ENCODE data around the gene SMIM29. TPM values are rescaled to one million over a fixed set of nuclear protein-coding genes. Genes with fewer than 3 reads are reported as not detected.
A peak's percentile ranks its signal among the peaks of the same experiment; 100 is the strongest.

Gene SMIM29
- polyA plus RNA-seq, 1 donor = 10.1 TPM

- no peak for DNase-seq
- Histone ChIP-seq H3K4me1 (ENCODE audit: control insufficient read depth, insufficient read depth, low read length) (peaks cover 10% of the 10 kb centered on the region), H3K4me3 (ENCODE audit: low read length) (no peak overlapping the region), H3K9me3 (ENCODE audit: control insufficient read depth, low read depth, low read length) (no peaks in the 10 kb centered on the region), H3K27ac (ENCODE audit: low read length) (no peak overlapping the region), H3K36me3 (ENCODE audit: control insufficient read depth, insufficient read depth, low read length) (no peaks in the 10 kb centered on the region), H3K27me3 (ENCODE audit: control insufficient read depth, insufficient read depth, low read length) (no peaks in the 10 kb centered on the region)
- WGBS (ENCODE audit: insufficient coverage, low lambda C conversion rate) = no CpG with 5 or more reads among the region's 15 CpGs
Observed at GRCh38 chr6:34226731-34227586, 21.8 kb downstream of the SMIM29 start.

GRCh38 chr6:34226066-34226465, 22.7 kb downstream of the SMIM29 start:
- Histone ChIP-seq H3K4me1 (ENCODE audit: control insufficient read depth, insufficient read depth, low read length) (peaks cover 10% of the 10 kb centered on the region), H3K27me3 (ENCODE audit: control insufficient read depth, insufficient read depth, low read length) (no peaks in the 10 kb centered on the region), H3K27ac (ENCODE audit: low read length) (no peak overlapping the region), H3K36me3 (ENCODE audit: control insufficient read depth, insufficient read depth, low read length) (no peaks in the 10 kb centered on the region), H3K9me3 (ENCODE audit: control insufficient read depth, low read depth, low read length) (no peaks in the 10 kb centered on the region), H3K4me3 (ENCODE audit: low read length) (no peak overlapping the region)
- WGBS (ENCODE audit: insufficient coverage, low lambda C conversion rate) = 100% methylated on average over 1 of the region's 7 CpGs
- DNase-seq = no peak

- peaks cover 10% of the 10 kb centered on the region for H3K4me1 ChIP-seq (ENCODE audit: control insufficient read depth, insufficient read depth, low read length)
- H3K9me3 ChIP-seq (ENCODE audit: control insufficient read depth, low read depth, low read length) = no peaks in the 10 kb centered on the region
- H3K27me3 ChIP-seq (ENCODE audit: control insufficient read depth, insufficient read depth, low read length) = no peaks in the 10 kb centered on the region
- no peak for DNase-seq
- no peak overlapping the region for H3K27ac ChIP-seq (ENCODE audit: low read length)
- WGBS (ENCODE audit: insufficient coverage, low lambda C conversion rate) = no CpG with 5 or more reads among the region's 5 CpGs
- no peaks in the 10 kb centered on the region for H3K36me3 ChIP-seq (ENCODE audit: control insufficient read depth, insufficient read depth, low read length)
- no peak overlapping the region for H3K4me3 ChIP-seq (ENCODE audit: low read length)
Observed at GRCh38 chr6:34225551-34225950, 23.3 kb downstream of the SMIM29 start.

- H3K36me3 ChIP-seq (ENCODE audit: control insufficient read depth, insufficient read depth, low read length) = no peaks in the 10 kb centered on the region
- peak; percentile 92 to 96 for DNase-seq
- H3K27ac ChIP-seq (ENCODE audit: low read length) = peak overlapping the region; percentile 74
- peak overlapping the region; percentile 52 for H3K4me3 ChIP-seq (ENCODE audit: low read length)
- WGBS (ENCODE audit: insufficient coverage, low lambda C conversion rate) = 52% methylated on average over 2 of the region's 55 CpGs
- H3K9me3 ChIP-seq (ENCODE audit: control insufficient read depth, low read depth, low read length) = no peaks in the 10 kb centered on the region
- H3K4me1 ChIP-seq (ENCODE audit: control insufficient read depth, insufficient read depth, low read length) = peaks cover 10% of the 10 kb centered on the region
- H3K27me3 ChIP-seq (ENCODE audit: control insufficient read depth, insufficient read depth, low read length) = no peaks in the 10 kb centered on the region
Observed at GRCh38 chr6:34223956-34224940, 24.6 kb downstream of the SMIM29 start.

- Histone ChIP-seq H3K9me3 (ENCODE audit: control insufficient read depth, low read depth, low read length) (no peaks in the 10 kb centered on the region), H3K27me3 (ENCODE audit: control insufficient read depth, insufficient read depth, low read length) (no peaks in the 10 kb centered on the region), H3K36me3 (ENCODE audit: control insufficient read depth, insufficient read depth, low read length) (no peaks in the 10 kb centered on the region), H3K4me1 (ENCODE audit: control insufficient read depth, insufficient read depth, low read length) (peaks cover 10% of the 10 kb centered on the region), H3K27ac (ENCODE audit: low read length) (peak overlapping the region; percentile 58), H3K4me3 (ENCODE audit: low read length) (peak overlapping the region; percentile 40)
- 0% methylated on average over 1 of the region's 16 CpGs for WGBS (ENCODE audit: insufficient coverage, low lambda C conversion rate)
- no peak for DNase-seq
Observed at GRCh38 chr6:34223381-34223955, 25.3 kb downstream of the SMIM29 start.

GRCh38 chr6:34218691-34219090, 30.1 kb downstream of the SMIM29 start:
- no peaks in the 10 kb centered on the region for H3K9me3 ChIP-seq (ENCODE audit: control insufficient read depth, low read depth, low read length)
- H3K4me1 ChIP-seq (ENCODE audit: control insufficient read depth, insufficient read depth, low read length) = peaks cover 5% of the 10 kb centered on the region
- H3K27me3 ChIP-seq (ENCODE audit: control insufficient read depth, insufficient read depth, low read length) = no peaks in the 10 kb centered on the region
- no peaks in the 10 kb centered on the region for H3K36me3 ChIP-seq (ENCODE audit: control insufficient read depth, insufficient read depth, low read length)
- no peak for DNase-seq
- no peak overlapping the region for H3K4me3 ChIP-seq (ENCODE audit: low read length)
- H3K27ac ChIP-seq (ENCODE audit: low read length) = no peak overlapping the region
- 63% methylated on average over 2 of the region's 2 CpGs for WGBS (ENCODE audit: insufficient coverage, low lambda C conversion rate)

- Histone ChIP-seq H3K4me3 (ENCODE audit: low read length) (no peak overlapping the region), H3K9me3 (ENCODE audit: control insufficient read depth, low read depth, low read length) (no peaks in the 10 kb centered on the region), H3K4me1 (ENCODE audit: control insufficient read depth, insufficient read depth, low read length) (no peaks in the 10 kb centered on the region), H3K36me3 (ENCODE audit: control insufficient read depth, insufficient read depth, low read length) (no peaks in the 10 kb centered on the region), H3K27me3 (ENCODE audit: control insufficient read depth, insufficient read depth, low read length) (no peaks in the 10 kb centered on the region), H3K27ac (ENCODE audit: low read length) (no peak overlapping the region)
- WGBS (ENCODE audit: insufficient coverage, low lambda C conversion rate) = no CpG with 5 or more reads among the region's 4 CpGs
- DNase-seq = no peak
Observed at GRCh38 chr6:34213772-34214171, 35.0 kb downstream of the SMIM29 start.

- no CpG with 5 or more reads among the region's 4 CpGs for WGBS (ENCODE audit: insufficient coverage, low lambda C conversion rate)
- no peaks in the 10 kb centered on the region for H3K36me3 ChIP-seq (ENCODE audit: control insufficient read depth, insufficient read depth, low read length)
- H3K4me3 ChIP-seq (ENCODE audit: low read length) = no peak overlapping the region
Observed at GRCh38 chr6:34207695-34208443, 40.9 kb downstream of the SMIM29 start.

GRCh38 chr6:34206726-34207125, 42.1 kb downstream of the SMIM29 start:
- no CpG with 5 or more reads among the region's 7 CpGs for WGBS (ENCODE audit: insufficient coverage, low lambda C conversion rate)
- Histone ChIP-seq H3K4me3 (ENCODE audit: low read length) (no peak overlapping the region), H3K36me3 (ENCODE audit: control insufficient read depth, insufficient read depth, low read length) (no peaks in the 10 kb centered on the region), H3K4me1 (ENCODE audit: control insufficient read depth, insufficient read depth, low read length) (no peaks in the 10 kb centered on the region), H3K27ac (ENCODE audit: low read length) (no peak overlapping the region), H3K9me3 (ENCODE audit: control insufficient read depth, low read depth, low read length) (no peaks in the 10 kb centered on the region), H3K27me3 (ENCODE audit: control insufficient read depth, insufficient read depth, low read length) (no peaks in the 10 kb centered on the region)
- DNase-seq = no peak

More at GRCh38 chr6:34207695-34208443, 40.9 kb downstream of the SMIM29 start:
- H3K27ac ChIP-seq (ENCODE audit: low read length) = no peak overlapping the region
- H3K9me3 ChIP-seq (ENCODE audit: control insufficient read depth, low read depth, low read length) = no peaks in the 10 kb centered on the region
- no peaks in the 10 kb centered on the region for H3K27me3 ChIP-seq (ENCODE audit: control insufficient read depth, insufficient read depth, low read length)
- H3K4me1 ChIP-seq (ENCODE audit: control insufficient read depth, insufficient read depth, low read length) = no peaks in the 10 kb centered on the region
- DNase-seq = no peak
